Stimulated activated CD8-positive, alpha-beta memory T cell treated with anti-CD3 and anti-CD28 coated beads, Interleukin-7, amount 100 ng/mL, for 1 hour (primary cell): ENCODE results near the gene PIP4K2C.

Source experiments
- DNase-seq, 2 donors: peaks; one replicate each; pipeline ENCODE4 v3.0.0-alpha.2; 2020; ENCODE audit warnings: low read depth in 2 of 2

The PIP4K2C gene

DNA sequence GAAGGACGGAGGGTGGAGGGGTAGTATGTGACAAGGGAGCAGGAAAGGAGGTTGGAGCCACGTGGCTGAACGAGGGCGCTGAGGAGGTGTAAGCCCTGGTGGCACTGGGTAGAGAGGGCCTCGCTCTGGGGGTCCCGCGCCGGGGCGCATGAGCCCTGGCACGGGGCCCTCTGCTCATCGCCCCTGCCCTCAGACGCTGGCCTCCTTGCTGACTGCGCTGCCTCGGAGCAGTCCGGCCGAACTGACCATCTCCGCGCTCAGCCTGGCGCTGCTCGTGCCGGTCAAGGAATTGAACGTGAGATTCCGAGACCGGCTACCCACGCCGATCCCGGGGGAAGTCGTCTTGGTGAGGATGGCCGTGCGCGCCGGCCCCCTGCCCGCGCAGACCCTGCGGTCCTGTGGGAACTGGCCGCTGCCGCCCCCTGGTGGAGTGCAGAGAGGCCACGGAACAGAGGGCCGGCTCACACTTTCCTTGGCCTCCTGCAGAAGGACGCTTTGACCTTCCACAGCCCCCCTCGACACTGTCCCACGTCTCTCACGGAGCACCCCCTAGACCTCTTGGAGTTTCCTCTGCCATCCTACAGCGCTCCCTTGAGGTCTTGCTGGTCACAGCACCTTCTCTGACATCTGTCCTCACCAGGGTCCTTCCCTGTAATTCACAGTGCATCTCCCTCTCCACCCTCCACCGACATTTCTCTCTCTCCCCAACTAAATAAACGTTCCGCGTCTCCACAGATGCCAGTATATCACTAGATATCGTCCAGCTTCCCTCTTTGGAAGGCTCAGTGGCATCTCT, 30.7 kb downstream of the PIP4K2C start:
- DNase-seq, result peak in 1 of 2 donors; percentile 30

DNA sequence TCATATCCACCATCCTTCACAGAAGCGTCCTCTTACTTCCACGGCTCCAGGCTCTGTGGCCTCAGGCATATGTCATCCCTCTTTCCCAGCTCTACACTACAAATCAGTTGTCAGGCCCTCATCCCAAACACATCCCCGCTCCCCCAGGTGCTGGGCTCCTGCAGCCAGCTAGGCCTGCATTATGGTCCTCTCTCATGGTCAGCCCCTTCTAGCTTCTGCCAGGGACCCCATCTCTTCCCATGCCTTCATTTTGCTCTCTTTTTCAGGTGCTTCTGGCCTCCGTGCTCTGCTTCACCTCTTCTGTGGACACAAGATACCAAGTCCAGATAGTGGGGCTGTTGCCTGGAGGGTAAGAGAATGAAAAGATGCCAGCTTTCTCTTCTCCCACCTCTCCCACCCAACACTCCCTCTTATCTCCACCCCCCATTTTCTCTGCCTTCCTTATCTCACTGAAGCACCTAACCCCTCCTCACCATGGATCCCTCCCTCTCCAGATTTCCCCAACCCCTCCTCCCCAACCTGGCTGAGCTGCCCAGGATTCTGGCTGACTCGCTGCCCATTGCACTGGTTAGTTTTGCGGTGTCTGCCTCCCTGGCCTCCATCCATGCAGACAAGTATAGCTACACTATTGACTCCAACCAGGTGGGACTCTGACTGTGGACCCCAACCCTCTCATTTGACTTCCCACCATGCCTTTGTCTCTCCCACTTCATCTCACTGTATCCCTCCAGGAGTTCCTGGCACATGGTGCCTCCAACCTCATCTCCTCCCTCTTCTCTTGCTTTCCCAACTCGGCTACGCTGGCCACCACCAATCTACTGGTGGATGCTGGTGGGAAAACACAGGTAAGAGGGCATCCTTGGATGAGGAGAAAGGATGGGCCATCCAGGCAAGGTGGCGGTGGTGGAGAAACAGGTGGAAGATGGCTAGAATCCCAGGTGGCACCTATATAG, 31.6 kb downstream of the PIP4K2C start:
- DNase-seq, result no peak

DNA sequence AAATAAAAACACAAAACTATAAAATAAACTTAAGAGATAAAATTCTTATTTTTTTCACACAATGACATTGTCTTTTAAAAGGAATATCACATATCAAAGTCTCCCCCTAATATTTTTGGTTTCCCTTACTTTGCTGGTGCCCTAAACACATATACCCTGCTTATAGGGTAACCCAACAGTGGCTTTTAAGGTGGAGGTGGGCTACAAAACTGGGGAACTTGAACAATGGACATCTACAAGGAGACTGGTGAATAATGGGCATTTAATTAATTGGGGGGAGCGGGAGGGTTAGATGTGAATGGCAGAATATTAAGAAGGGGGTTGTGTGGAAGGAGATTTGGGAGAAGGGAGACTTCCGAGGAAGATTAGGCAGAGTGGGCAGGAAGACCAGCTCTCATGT, 32.4 kb downstream of the PIP4K2C start:
- no peak for DNase-seq

DNA sequence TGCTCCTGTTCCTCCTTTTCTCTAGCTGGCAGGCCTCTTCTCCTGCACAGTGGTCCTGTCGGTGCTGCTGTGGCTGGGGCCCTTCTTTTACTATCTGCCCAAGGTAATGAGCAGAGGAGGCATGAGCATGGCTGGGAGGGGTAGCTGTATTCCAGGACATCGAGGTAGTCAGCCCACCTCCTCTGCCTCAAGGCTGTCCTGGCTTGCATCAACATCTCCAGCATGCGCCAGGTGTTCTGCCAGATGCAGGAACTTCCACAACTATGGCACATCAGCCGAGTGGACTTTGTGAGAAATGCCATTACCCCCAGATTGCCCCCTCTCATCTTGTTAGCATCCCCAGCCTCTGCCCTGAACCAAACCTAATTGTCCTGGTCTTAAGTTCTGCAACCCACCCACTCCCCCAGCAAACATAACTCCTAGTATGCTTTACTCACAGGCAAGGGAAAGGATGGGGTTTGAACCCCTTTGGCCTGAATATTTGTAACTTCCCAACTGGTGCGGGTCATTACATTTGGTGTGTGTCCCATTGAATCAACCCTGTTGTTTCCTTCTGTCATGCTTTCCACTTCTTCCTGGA, 32.9 kb downstream of the PIP4K2C start:
- DNase-seq, result no peak

DNA sequence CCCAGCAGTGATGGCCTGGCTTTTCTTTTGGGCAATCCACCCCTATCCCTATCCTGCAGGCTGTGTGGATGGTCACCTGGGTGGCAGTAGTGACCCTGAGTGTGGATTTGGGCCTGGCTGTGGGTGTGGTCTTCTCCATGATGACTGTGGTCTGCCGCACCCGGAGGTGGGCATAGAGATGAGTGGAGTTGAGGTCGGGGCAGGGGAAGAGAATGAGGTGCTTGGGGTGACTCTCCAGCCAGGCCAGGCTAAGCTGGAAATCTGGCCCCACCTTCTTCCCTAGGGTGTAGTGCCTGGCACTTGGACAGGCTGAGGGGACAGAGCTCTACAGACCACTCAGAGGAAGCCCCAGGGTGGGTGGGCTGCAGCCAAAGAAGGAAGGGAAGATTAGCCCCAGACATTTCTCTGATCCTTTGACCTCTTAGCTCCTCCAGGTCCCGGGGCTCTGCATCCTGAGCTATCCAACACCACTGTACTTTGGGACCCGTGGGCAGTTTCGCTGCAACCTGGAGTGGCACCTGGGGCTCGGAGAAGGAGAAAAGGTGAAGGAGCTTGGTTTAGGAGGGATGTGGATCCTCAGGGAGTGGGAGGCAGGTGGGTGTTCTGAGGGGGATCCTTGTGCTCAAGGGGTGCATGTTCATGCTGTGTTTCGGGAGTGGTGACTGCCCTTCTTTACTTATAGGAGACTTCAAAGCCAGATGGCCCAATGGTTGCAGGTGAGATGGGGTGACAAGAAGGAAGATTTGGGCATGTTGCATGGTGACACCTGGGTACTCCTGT, 33.6 kb downstream of the PIP4K2C start:
- no peak for DNase-seq

DNA sequence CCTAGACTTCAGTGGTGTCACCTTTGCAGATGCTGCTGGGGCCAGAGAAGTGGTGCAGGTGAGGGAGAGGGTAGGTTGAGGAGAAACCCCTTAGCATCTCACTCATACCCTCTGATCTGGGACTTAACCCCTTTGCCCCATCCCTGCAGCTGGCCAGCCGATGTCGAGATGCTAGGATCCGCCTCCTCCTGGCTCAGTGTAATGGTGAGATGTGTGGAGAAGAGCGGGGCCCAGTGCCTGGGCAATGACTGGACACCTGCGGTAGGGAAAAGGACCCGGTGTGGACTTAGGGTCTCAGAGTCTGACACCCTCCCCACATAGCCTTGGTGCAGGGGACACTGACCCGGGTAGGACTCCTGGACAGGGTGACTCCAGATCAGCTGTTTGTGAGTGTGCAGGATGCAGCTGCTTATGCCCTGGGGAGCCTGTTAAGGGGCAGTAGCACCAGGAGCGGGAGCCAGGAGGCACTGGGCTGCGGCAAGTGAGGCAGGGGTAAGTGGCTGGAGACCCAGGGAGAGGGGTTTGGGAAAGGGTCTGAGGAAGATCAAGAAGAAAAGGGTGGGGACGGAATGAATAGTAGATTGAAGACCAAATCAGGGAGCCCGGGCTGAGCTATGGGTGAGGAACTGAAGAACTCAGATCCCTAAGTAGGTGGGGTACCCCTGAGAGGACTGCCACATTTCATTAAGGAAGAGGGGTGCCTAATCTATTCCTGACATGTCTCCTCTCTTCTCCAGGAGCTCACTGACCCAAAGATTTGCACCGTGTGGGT, 34.5 kb downstream of the PIP4K2C start:
- no peak for DNase-seq

DNA sequence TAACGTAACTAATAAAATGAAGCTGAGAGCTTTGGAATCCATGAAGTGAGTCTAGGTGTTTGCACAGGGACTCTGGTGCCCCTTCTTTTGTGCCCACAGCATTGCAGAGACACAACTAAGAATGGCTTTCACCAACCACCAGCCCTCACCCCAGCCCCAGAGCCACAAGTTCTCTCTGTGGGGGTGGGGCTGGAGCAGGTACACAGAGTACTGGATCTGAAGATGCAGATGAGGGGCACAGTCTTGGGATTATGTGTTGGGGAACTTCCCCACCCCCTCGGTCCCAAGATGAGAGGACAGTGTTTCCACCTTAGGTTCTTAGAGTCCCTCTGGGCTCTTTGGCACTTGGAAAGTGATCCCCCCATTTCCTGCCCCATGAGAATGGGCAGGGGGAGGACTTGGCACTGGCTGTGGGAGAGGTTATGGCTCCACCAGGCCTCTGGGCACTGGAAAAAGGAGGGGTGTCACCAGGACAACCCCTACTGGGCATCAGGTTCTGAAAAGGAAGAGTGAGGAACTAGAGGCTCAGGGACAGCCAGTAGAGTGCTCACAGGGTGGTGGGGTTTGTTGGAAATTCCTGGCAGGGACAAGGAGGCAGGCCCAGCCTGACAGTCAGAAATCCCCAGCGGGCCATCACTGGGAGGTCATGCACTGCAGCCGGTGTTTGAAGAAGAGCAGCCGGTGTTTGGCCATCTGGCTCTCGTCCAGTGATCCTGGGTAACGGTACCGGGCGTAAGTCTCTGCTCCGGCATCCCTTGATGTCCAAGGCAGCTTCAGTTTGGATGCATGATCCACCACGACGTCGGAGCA, 35.3 kb downstream of the PIP4K2C start:
- no peak for DNase-seq

DNA sequence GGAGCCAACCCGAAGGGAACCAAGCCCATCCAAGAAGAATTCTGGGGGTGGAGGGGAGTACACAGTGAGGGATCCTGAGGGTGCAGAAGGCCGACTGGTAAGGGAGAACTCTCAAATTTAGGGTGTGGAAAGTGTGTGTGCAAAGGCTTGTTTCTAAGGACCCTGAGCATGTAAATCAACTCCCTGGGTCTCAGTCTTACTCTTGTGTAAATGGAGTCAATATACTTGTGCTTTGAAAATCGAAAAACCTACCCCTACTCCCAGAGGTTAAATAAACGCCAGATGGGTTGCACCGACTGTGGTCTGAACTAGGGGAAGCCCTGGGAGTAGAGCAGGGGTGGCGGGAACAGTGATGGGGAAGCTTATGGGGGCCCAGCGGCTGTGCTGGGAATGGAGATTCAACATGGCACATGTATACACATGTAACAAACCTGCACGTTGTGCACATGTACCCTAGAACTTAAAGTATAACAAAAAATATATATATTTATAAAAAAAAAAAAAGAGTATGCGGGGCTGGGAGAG, 36.0 kb downstream of the PIP4K2C start:
- no peak for DNase-seq

DNA sequence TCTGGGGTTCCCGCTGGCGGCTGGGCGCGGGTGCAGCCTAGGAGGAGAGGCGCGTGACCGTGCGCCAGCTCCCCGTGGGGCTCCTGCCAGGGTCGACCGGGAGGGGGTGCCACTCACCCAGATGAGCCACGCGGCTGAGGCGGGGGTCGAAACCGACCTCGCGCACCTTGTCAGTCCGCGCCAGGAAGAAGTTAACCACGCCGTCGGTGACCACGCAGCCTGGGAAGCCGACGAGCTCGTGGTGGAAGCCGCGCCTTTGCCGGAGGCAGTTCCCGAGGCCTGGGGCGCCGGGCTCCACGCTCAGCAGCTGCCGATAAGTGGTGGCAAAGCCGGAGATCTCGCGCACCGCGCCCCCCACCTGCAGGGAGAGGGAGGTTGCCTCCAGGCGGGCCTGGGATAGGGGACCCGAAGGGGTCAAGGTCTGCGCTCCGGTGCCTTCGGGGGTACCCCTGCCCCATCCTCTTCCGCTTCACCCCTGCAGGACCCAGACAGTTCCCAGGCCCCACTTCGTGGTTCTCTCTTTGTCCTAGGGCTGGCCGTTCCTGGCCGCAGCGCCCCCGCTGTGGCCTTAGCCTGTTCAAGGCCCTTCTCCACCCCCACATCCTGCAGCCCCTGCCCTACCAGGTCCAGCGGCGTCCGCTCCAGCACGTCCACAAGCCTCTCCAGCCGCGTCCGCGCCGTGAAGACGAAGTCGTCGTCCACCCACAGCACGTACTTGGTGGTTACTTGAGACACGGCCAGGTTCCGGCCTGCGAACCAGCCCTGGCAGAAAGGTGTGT, 36.7 kb downstream of the PIP4K2C start:
- DNase-seq, result no peak

DNA sequence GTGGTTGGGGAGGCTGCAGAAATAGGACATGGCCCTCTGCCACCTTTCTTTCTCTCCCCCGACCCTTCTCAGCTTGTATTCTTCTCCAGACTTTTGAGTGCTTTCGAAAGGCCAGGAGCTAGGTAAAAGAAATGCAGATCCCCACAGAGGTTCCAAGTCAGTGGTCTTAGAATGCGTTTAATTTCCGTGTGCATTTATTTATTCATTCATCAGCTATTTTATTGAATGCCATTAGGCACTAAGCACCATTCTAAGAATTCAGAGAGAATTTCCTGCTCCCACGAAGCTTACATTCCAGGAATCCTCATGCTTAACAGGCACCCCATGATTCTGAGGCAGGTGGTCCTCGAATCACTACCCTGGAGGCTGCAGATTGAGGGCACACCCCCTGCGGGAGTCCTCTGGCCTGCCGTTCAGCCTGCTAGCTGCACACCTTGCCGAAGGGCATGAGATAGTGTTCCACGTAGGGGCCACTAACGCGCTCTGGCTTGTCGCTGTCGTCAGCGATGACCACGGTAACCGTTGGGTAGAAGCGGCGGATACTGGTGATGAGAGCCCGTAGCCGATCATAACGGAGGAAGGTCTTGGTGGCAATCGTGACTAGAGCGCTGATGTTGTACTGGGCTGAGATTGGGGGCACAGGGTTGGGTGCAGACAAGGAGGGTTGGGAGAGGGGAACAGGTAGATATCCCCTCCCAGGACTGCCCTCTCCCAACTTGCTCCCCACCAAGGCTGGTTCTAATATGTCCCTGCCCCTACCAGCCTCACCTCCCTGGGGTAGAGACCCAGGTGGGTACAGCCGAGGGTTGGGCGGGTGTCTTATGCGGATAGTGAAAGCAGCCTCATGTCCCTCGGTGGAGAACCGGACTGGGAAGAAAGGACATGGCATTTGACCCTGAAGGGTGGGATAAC, 37.5 kb downstream of the PIP4K2C start:
- no peak for DNase-seq

DNA sequence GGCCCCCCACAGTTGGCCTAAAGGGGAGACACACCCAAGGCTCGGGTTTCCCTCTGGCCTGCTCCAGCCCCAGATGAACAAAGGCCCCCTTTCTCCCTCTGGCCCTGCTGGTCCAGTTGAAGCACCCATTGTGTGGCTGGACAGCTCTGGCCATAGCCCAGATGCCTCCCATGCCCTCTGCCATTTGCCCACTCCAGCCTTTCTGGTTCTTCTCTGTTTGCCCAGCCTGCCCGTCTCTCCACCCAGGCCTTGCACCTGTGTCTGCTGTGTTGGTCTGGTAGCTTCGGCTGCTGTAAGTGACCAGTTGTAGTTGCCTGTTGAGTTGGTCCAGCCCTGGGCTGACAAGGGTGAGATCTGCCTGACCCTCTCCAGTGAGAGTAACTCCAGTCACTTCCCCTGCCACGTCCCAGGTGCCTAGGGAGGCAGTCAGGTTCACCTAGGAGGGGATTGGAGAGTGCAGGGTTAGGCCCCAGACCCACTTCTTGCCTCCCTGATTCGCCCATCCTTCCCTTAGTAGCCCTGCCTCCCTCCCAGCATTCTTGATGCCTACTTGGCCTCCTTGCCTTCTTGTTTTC, 39.0 kb downstream of the PIP4K2C start:
- no peak for DNase-seq

DNA sequence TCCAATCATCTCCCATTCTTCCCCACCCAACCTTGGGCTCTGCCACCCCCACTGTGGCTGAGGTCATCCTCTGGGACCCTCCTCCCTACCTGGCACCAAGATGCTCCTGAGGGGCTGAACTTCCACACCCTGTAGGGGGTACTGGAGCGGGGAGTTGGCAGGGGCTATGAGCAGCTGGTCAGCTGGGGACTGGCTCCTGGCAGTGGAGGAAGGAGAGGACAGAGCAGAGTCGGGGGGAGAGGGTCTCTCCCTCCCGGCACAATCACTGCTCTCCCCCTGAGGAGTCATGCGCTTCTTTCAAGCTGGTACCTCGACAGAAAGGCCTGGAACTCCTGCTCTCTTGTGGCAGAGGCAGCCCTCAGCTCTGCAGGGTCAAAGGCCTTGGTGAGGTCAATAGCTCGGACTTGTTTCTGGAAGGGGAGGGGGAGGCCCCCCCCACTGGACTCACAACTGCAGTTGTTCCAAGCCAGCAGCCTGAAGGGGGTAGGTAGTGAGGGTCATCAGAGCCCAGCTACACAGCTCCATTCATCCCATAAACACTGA, 40.0 kb downstream of the PIP4K2C start:
- DNase-seq, result no peak

DNA sequence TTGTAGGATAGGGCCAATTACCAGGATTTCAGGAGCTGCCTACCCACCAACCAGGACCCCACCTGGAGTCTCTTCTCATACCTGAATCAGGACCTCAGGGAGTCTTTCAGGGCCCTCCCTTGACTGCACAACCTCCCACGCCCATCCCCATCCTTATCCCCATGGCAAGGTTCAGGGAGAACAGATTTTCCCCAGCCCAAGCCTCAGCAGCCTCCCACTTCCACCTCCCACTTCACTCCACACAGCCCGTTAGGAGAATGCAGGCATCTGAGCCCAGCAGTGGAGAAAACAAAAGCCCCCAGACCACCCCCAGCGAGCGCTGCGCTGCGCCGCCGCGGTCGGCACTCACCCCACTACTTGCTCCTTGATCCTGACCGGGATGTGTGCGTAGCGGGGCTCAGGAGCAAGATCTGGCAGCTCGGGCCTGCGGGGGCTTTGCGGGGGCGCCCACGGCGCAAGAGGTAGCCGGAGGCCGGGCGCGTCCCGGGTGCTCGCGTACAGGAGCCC, 40.6 kb downstream of the PIP4K2C start:
- no peak for DNase-seq

DNA sequence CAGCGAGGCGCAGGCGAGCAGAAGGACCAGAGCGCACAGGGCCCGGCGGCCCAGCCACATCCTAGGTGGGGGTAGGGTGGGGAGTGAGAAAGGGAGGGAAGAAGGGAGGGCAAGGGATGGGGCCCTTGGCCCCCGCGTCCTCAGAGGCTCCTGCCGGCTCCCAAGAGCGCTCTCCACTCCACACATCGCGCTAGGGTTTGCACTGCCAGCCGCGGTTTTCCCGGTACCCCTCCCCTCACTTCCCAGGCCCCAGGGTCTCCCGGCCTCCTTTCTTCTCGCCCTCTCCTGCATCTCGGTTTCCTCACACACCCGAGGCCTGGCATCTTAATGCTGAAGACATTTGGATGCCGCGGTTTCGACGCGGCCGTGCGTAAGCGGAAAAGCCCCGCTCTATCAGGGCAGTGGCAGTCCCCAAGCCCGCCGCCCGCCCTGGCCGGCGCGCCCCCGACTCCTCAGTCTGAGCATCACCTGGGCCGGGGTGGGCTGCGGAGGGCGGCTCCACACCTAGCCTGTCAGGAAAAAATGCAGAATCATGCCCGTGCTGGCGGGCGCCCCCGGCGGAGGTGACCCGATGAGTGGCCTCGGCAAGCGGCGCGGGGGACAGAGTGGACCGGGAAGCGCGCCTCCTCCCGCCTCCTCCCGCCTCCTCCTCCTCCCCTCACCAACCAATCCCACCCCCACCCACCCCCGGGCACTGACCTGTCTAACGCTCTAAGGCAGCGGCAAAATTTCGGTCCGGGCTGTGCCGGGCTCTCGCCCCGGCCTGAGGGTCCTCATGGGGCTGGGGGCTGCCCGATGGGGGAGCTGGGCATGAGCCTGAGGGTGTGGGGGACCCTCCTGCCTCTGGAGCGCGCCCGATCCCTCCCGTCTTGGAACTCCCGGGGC, 41.3 kb downstream of the PIP4K2C start:
- DNase-seq, result no peak

DNA sequence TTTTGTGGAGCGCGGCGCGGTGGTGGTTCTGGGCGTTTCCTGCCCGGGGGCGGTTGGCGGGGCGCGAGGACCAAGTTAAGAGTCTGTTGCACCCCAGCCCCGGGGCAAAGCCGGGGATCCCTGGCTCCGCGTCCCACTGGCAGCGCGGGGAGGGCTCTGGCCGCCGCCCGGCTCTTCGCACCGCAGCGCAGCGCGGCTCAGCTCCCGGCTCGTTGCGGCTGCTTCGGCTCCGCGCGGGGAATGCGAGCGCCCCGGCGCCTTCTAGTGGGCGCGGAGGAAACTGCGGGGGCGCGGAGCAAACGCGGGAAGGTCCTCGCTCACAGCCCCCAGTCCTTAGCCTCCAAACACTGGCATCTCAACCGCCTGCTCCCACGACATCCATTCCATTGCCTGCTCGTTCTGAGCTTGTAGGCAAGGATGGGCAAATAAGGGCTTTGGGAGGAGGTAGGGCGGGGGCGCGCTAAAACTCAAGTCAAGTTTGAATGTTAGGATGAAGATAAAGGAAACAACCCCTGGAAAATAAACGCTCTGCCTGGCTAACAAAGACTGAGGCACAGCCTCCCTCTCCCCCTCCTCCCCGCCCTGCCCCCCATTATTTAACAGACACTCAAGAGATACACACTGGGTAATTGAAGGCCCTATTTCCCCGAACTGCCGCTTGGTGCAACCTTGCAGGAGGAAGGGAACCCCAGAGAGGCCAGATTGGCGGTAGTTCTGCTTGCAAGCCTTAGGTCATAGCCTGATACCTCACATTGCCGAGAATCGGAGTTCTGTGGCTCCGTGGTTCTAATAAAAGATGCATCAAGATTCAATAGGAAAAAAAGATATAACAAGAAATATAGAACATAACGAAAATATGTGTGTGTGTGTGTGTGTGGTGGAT, 42.2 kb downstream of the PIP4K2C start, which contains the start of gene B4GALNT1:
TSS of gene B4GALNT1 (minus strand) at position 244 of the 883 bp plus-strand sequence. CDS start 1,069 bp downstream, outside the sequence.
- DNase-seq, result peak in 1 of 2 donors; percentile 48
